ENCODE measurements around the gene TSPEAR.

DNA sequence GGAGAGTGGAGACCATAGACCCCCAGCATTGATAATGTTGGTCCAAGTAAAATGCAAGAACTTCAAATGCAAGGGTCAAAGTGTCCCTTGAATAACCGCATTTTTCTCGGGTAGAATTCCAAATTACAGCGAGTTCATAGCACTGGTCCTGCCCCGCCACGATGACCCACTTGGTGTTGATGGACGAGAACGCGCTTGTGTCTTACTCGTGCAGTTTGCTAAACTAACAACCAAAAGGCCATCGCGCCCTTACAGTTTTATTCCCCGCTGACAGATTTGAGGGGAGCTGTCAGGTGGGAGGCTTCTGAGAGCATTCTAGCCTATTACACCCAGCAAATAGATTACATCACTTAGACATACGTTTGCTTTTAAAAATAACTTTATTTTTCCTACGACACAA is 17.3 kb upstream of the TSPEAR start:
- TF ChIP-seq, protein P1, sequence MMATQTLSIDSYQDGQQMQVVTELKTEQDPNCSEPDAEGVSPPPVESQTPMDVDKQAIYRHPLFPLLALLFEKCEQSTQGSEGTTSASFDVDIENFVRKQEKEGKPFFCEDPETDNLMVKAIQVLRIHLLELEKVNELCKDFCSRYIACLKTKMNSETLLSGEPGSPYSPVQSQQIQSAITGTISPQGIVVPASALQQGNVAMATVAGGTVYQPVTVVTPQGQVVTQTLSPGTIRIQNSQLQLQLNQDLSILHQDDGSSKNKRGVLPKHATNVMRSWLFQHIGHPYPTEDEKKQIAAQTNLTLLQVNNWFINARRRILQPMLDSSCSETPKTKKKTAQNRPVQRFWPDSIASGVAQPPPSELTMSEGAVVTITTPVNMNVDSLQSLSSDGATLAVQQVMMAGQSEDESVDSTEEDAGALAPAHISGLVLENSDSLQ (IDR thresholded peaks at IDR 0.05), result no peak
- TF ChIP-seq LEF1 (IDR thresholded peaks at IDR 0.05; ENCODE audit: borderline replicate concordance) (no peak), TARDBP (IDR thresholded peaks at IDR 0.05) (no peak), BHLHE40 (IDR thresholded peaks at IDR 0.05; ENCODE audit: borderline replicate concordance) (no peak), HDGF (IDR thresholded peaks at IDR 0.05; ENCODE audit: borderline replicate concordance) (no peak), FOXA1 (IDR thresholded peaks at IDR 0.05) (no peak), NFRKB (IDR thresholded peaks at IDR 0.05) (no peak), FOXM1 (IDR thresholded peaks at IDR 0.05; ENCODE audit: borderline replicate concordance) (no peak)

Data from HEK293T (cell line).